GM12892 (cell line): ENCODE results near the gene FBXL12.
A peak's percentile ranks its signal among the peaks of the same experiment; 100 is the strongest.
"Not testable (repeated sequence)": the region's sequence is repeated elsewhere in the genome, so short reads cannot be mapped to it uniquely, and the experiment has no call there.

Source experiments
- DNase-seq: peaks from one replicate; pipeline ENCODE4 v3.0.0; 2011; ENCODE audit not compliant: insufficient read length
- FAIRE-seq: peaks from 2 replicates; lab custom pipeline; 2011; peaks lifted over from hg19 to GRCh38; lab: Jason Lieb, UNC
- POLR2A ChIP-seq: IDR thresholded peaks from 2 replicates; pipeline ENCODE4 v1.6.1; 2011; ENCODE audit warnings: low read depth, low read length, control low read depth
- POLR2AphosphoS5 ChIP-seq: IDR thresholded peaks from 2 replicates; pipeline ENCODE4 v1.6.1; 2011; ENCODE audit warnings: low read depth, low read length, control low read depth
- TAF1 ChIP-seq: IDR thresholded peaks from 2 replicates; pipeline ENCODE4 v1.6.1; 2011; ENCODE audit warnings: low read depth, mild to moderate bottlenecking, control low read depth, low read length, borderline replicate concordance

Gene FBXL12

GRCh38 chr19:9835507-9835949 lies 16.6 kb upstream of the FBXL12 start:
- TF ChIP-seq POLR2A: no peak
- TF ChIP-seq TAF1: no peak
- no peak for TF ChIP-seq POLR2AphosphoS5
- DNase-seq (no peak), FAIRE-seq (no peak)

GRCh38 chr19:9834726-9835506 lies 16.0 kb upstream of the FBXL12 start, which contains the start of gene PIN1:
TSS of gene PIN1 (plus strand) at chr19:9835318. CDS start at chr19:9835345, 27 bp downstream.
- TF ChIP-seq POLR2AphosphoS5: peak; percentile 32; the same call in 1 of the 2 replicates
- peak; percentile 65; the same call in 1 of the 2 replicates for TF ChIP-seq POLR2A
- peak; percentile 72; the same call in 1 of the 2 replicates for TF ChIP-seq TAF1
- FAIRE-seq: peak; percentile 95
- peak; percentile 98 for DNase-seq

GRCh38 chr19:9834307-9834725 lies 15.4 kb upstream of the FBXL12 start:
- no peak for FAIRE-seq
- TF ChIP-seq TAF1 (no peak), POLR2A (no peak), POLR2AphosphoS5 (no peak)
- no peak for DNase-seq

GRCh38 chr19:9828551-9829063 lies 9.7 kb upstream of the FBXL12 start:
- TF ChIP-seq POLR2A (no peak), POLR2AphosphoS5 (no peak), TAF1 (no peak)
- DNase-seq (no peak), FAIRE-seq (no peak)

GRCh38 chr19:9827289-9828238 lies 8.7 kb upstream of the FBXL12 start, which contains the start of gene UBL5:
TSS of gene UBL5 (plus strand) at chr19:9827918. CDS start at chr19:9828338, 420 bp downstream.
- FAIRE-seq: peak; percentile 99
- DNase-seq: peak; percentile 97
- peak; percentile 95 for TF ChIP-seq POLR2AphosphoS5
- TF ChIP-seq TAF1: peak; percentile 82
- peak; percentile 95 for TF ChIP-seq POLR2A

GRCh38 chr19:9823816-9824215 lies 4.9 kb upstream of the FBXL12 start:
- TF ChIP-seq TAF1: no peak

GRCh38 chr19:9820034-9820433 lies 1.2 kb upstream of the FBXL12 start:
- FAIRE-seq: not testable (repeated sequence)

More at GRCh38 chr19:9823816-9824215, 4.9 kb upstream of the FBXL12 start:
- FAIRE-seq: no peak
- no peak for DNase-seq

GRCh38 chr19:9819596-9819909 lies 674 bp upstream of the FBXL12 start:
- FAIRE-seq: no peak
- TF ChIP-seq TAF1: no peak
- TF ChIP-seq POLR2AphosphoS5: 0 out of 2 replicates have a peak, but pooled peaks have one; percentile 22
- DNase-seq: no peak

More at GRCh38 chr19:9820034-9820433, 1.2 kb upstream of the FBXL12 start:
- DNase-seq: not testable (repeated sequence)

GRCh38 chr19:9818175-9818733 lies 625 bp downstream of the FBXL12 start:
- FAIRE-seq: no peak
- DNase-seq: no peak

GRCh38 chr19:9811139-9811538 lies 7.7 kb downstream of the FBXL12 start:
- FAIRE-seq (no peak), DNase-seq (no peak)
- no peak for TF ChIP-seq TAF1

More at GRCh38 chr19:9818175-9818733, 625 bp downstream of the FBXL12 start:
- TF ChIP-seq TAF1 (no peak), POLR2A (no peak), POLR2AphosphoS5 (no peak)
